ENCODE measurements around the gene USP22.

DNA sequence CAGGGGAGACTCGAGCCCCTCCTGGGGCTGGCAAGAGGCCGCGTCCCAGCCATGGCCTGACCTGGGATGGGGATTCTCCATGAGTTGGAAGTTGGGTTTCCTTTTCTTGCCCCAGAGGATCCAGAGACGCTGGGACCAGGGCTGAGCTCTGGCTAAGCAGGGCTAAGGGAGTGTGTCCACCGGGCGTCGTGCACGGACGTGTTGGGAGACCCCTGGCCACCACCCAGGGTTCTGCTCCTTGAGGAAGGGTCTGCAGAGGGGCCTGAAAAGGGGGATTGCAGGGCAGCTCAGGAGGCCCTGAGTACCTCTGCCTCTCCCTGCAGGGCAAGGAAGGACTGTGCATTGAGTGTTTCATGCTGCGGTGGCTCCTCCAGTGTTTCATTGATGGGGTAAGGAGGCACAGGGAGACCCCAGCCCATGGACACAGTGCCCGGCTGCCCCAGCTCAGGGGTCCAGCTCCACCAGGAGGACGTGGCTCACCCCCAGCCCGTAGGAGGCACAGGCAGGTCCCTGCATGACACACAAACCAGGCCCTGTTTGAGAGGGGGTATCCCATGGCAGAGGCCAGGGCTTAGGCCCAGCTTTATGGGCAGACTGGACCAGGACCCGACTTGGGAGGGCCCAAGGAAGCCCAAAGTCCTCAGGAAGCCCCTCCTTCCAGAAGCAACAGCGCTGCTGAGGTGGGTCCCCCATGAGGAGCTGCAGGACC is 47.5 kb downstream of the USP22 start:
- TF ChIP-seq, protein P1, sequence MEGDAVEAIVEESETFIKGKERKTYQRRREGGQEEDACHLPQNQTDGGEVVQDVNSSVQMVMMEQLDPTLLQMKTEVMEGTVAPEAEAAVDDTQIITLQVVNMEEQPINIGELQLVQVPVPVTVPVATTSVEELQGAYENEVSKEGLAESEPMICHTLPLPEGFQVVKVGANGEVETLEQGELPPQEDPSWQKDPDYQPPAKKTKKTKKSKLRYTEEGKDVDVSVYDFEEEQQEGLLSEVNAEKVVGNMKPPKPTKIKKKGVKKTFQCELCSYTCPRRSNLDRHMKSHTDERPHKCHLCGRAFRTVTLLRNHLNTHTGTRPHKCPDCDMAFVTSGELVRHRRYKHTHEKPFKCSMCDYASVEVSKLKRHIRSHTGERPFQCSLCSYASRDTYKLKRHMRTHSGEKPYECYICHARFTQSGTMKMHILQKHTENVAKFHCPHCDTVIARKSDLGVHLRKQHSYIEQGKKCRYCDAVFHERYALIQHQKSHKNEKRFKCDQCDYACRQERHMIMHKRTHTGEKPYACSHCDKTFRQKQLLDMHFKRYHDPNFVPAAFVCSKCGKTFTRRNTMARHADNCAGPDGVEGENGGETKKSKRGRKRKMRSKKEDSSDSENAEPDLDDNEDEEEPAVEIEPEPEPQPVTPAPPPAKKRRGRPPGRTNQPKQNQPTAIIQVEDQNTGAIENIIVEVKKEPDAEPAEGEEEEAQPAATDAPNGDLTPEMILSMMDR (IDR thresholded peaks at IDR 0.05) = no peak
- TF ChIP-seq EZH2 (IDR thresholded peaks at IDR 0.05) (no peak), EZH2phosphoT487 (IDR thresholded peaks at IDR 0.05) (no peak)

Measured in neural progenitor cell (in vitro differentiated cells).